Lung microvascular endothelial cell (primary cell): Measurements from ENCODE around the gene SELENBP1. TPM values are rescaled to one million over a fixed set of nuclear protein-coding genes. Genes with fewer than 3 reads are reported as not detected.

Source experiments
- total RNA-seq: library from RNA; depleted of rRNA; stranded (reverse); fragments of >200 nt; gene quantifications from 2 replicates; pipeline ENCODE4 v1.2.1, GENCODE V29; 2014

Gene SELENBP1
- total RNA-seq, 1 donor from 2014 or later: 0.40 TPM

Other genes starting within 250 kb of the SELENBP1 start
- 4.8 and 12.7 TPM in 2 replicates for gene SEMA6C, start 226.1 kb downstream of the SELENBP1 start, total RNA-seq
- gene TNFAIP8L2, start 216.1 kb downstream of the SELENBP1 start, total RNA-seq: 0.20 TPM in 1 of 2 replicates, not detected in the other
- gene LYSMD1, start 206.8 kb downstream of the SELENBP1 start, total RNA-seq: 2.0 and 5.0 TPM in 2 replicates
- 16.3 and 26.8 TPM in 2 replicates for gene SCNM1, start 206.6 kb downstream of the SELENBP1 start, total RNA-seq
- gene TMOD4, start 196.7 kb downstream of the SELENBP1 start, total RNA-seq: not detected in 2 replicates
- 33.6 and 40.5 TPM in 2 replicates for gene VPS72, start 182.5 kb downstream of the SELENBP1 start, total RNA-seq
- 30.1 and 39.1 TPM in 2 replicates for gene PIP5K1A, start 174.2 kb downstream of the SELENBP1 start, total RNA-seq
- 182 and 185 TPM in 2 replicates for gene PSMD4, start 118.0 kb downstream of the SELENBP1 start, total RNA-seq
- 5.7 and 7.1 TPM in 2 replicates for gene ZNF687, start 90.4 kb downstream of the SELENBP1 start, total RNA-seq
- 27.9 and 33.3 TPM in 2 replicates for gene PI4KB, start 45.3 kb downstream of the SELENBP1 start, total RNA-seq
- gene RFX5, start 25.5 kb downstream of the SELENBP1 start, total RNA-seq: 32.9 and 38.3 TPM in 2 replicates
- 360 and 367 TPM in 2 replicates for gene PSMB4, start 26.9 kb upstream of the SELENBP1 start, total RNA-seq
- 7.6 and 13.9 TPM in 2 replicates for gene POGZ, start 86.8 kb upstream of the SELENBP1 start, total RNA-seq
- gene CGN, start 138.7 kb upstream of the SELENBP1 start, total RNA-seq: under 0.01 and 0.40 TPM in 2 replicates
- 2.6 and 4.8 TPM in 2 replicates for gene TUFT1, start 167.6 kb upstream of the SELENBP1 start, total RNA-seq
- gene SNX27, start 239.3 kb upstream of the SELENBP1 start, total RNA-seq: 10.0 and 13.5 TPM in 2 replicates